PC-9 (cell line): ENCODE measurements around the gene PPP1R11. TPM values are rescaled to one million over a fixed set of nuclear protein-coding genes. Genes with fewer than 3 reads are reported as not detected.

ENCODE experiments used
- BruUV-seq: library from RNA; stranded (reverse); fragments of 400-500 nt; replicated peaks from 2 replicates; lab custom pipeline; 2021; lab: Mats Ljungman, UMichigan
- CTCF ChIA-PET: fragments of 300-600 bp; sonication (Branson Sonifier 250); formaldehyde crosslinking; loops from one replicate; lab custom pipeline; 2022; ENCODE audit warnings: antibody characterized with exemption; lab: Charles Lee
- POLR2A ChIA-PET: fragments of 300-600 bp; sonication (Branson Sonifier 250); formaldehyde crosslinking; loops from one replicate; lab custom pipeline; 2022; ENCODE audit warnings: antibody characterized with exemption; ENCODE audit not compliant: unreplicated experiment; lab: Charles Lee
- DNase-seq, 2 experiments: peaks; one replicate each; pipeline versions ENCODE4 v3.0.0 to v3.0.0-alpha.2; 2015 to 2022; ENCODE audit warnings: mixed read lengths in 1 of 2
- H2AFZ ChIP-seq: fragments of 200-600 bp; sonication (generic); 2 replicates; pipeline ENCODE4 v1.8.1; 2017; ENCODE audit warnings: antibody characterized with exemption
- H3F3A ChIP-seq: fragments of 200-600 bp; sonication (generic); 2 replicates; pipeline ENCODE4 v1.8.1; 2017; ENCODE audit warnings: antibody characterized with exemption, mild to moderate bottlenecking, low read depth; ENCODE audit not compliant: insufficient read depth
- H3K27ac ChIP-seq: fragments of 200-600 bp; sonication (generic); 2 replicates; pipeline ENCODE4 v1.6.1; 2016; ENCODE audit warnings: mixed run types
- H3K27me3 ChIP-seq: fragments of 200-600 bp; sonication (generic); 2 replicates; pipeline ENCODE4 v1.6.1; 2016; ENCODE audit warnings: low read depth, mixed run types; ENCODE audit not compliant: insufficient read depth
- H3K36me3 ChIP-seq: fragments of 200-600 bp; sonication (generic); 2 replicates; pipeline ENCODE4 v1.6.1; 2016; ENCODE audit warnings: low read depth, mixed run types
- H3K4me1 ChIP-seq: fragments of 200-600 bp; sonication (generic); replicated peaks from 2 replicates; pipeline ENCODE4 v1.6.1; 2016; ENCODE audit warnings: mixed run types; ENCODE audit not compliant: insufficient read depth
- H3K4me2 ChIP-seq: fragments of 200-600 bp; sonication (generic); 2 replicates; pipeline ENCODE4 v1.6.1; 2017; ENCODE audit warnings: mixed run types
- H3K4me3 ChIP-seq: fragments of 200-600 bp; sonication (generic); 2 replicates; pipeline ENCODE4 v1.6.1; 2016; ENCODE audit warnings: mixed run types
- H3K79me2 ChIP-seq: fragments of 200-600 bp; sonication (generic); 2 replicates; pipeline ENCODE4 v1.6.1; 2017; ENCODE audit warnings: low read depth, mixed run types
- H3K9me2 ChIP-seq: fragments of 200-600 bp; sonication (generic); 2 replicates; pipeline ENCODE4 v1.8.1; 2017; ENCODE audit warnings: mild to moderate bottlenecking; ENCODE audit not compliant: insufficient read depth
- H3K9me3 ChIP-seq: fragments of 200-600 bp; sonication (generic); 2 replicates; pipeline ENCODE4 v1.8.1; 2016; ENCODE audit warnings: low read depth; ENCODE audit not compliant: insufficient read depth
- H4K20me1 ChIP-seq: fragments of 200-600 bp; sonication (generic); 2 replicates; pipeline ENCODE4 v1.8.1; 2017; ENCODE audit not compliant: insufficient read depth
- CTCF ChIP-seq: fragments of 200-600 bp; sonication (generic); conservative IDR thresholded peaks from 2 replicates; pipeline ENCODE4 v1.6.1; 2017; ENCODE audit warnings: mixed run types, antibody characterized with exemption, mild to moderate bottlenecking, moderate library complexity
- EZH2 ChIP-seq: fragments of 200-600 bp; sonication (generic); IDR thresholded peaks from 2 replicates; pipeline ENCODE4 v1.8.0; 2017; ENCODE audit warnings: antibody characterized with exemption, low read depth
- intact Hi-C: fragments of 100-400 bp; cut with micrococcal nuclease; formaldehyde crosslinking; loops from one replicate; pipeline ENCODE4 v1.10.0; 2022; ENCODE audit not compliant: unreplicated experiment
- total RNA-seq: library from RNA; stranded (reverse); gene quantifications from 2 replicates; pipeline ENCODE4 v1.2.3, GENCODE V29; 2021

PPP1R11 gene
- total RNA-seq, 1 experiment from 2014 or later = 48.3 TPM

DNA sequence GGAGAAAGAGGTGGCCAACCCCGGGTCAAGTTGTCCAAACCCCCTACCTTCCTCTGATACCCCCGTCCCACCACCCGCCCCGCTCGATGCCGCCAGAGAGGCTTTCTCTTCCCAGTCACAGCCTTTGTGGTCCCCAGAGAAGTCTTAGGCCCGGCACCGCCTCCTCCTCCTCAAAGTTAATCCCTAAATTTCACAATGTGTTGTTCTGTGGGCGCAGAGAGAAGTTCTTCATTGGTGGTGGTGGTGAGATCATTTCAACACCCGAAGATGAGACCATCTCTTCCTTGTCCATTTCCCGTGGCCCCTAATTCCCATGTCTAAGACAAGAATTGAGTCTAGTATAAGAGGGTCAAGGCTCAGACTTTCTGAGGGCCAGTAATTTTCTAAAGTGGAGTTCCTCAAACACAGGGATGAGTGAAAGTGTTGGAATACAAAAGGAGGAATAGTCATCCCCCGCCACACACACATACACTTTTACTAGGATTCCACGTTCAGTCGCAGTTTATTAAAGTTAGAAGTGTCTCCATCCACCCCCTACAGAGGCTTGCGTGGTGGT is 35.5 kb downstream of the PPP1R11 start:
- intact Hi-C loops = loop anchor here (1.0 to 5.0 kb wide), 3 partner anchors 35 to 225 kb away; partner anchors contain the start of genes PPP1R11, TRIM26 and TRIM39
- peaks cover 52% of the 10 kb centered on the region; the same call in 1 of the 2 replicates for H3F3A ChIP-seq
- peak overlapping the region; percentile 78 for H2AFZ ChIP-seq
- peaks cover 2% of the 10 kb centered on the region for H3K79me2 ChIP-seq
- CTCF ChIA-PET = interaction anchor here (0.9 to 2.4 kb wide), 5 partner anchors 11 to 119 kb away, joined by 4 to 28 read pairs (median 5); no protein-coding TSS in a partner anchor
- H3K4me2 ChIP-seq = peak overlapping the region; percentile 87
- BruUV-seq = TSS peak; percentile 49
- TF ChIP-seq EZH2 = no peak
- TF ChIP-seq CTCF = no peak
- H3K9me3 ChIP-seq = no peaks in the 10 kb centered on the region
- peak overlapping the region; percentile 55; the same call in 1 of the 2 replicates for H3K4me3 ChIP-seq
- peak overlapping the region; percentile 29; the same call in 1 of the 2 replicates for H3K27ac ChIP-seq
- POLR2A ChIA-PET = interaction anchor here (0.6 to 1.0 kb wide), 5 partner anchors 10 to 403 kb away, joined by 3 to 6 read pairs (median 3); partner anchors contain the start of gene POLR1H
- H3K9me2 ChIP-seq = no peaks in the 10 kb centered on the region
- no peaks in the 10 kb centered on the region for H3K27me3 ChIP-seq
- H3K36me3 ChIP-seq = peaks cover 2% of the 10 kb centered on the region; the same call in 1 of the 2 replicates
- no peaks in the 10 kb centered on the region for H4K20me1 ChIP-seq
- peaks cover 56% of the 10 kb centered on the region for H3K4me1 ChIP-seq
- no peak for DNase-seq

DNA sequence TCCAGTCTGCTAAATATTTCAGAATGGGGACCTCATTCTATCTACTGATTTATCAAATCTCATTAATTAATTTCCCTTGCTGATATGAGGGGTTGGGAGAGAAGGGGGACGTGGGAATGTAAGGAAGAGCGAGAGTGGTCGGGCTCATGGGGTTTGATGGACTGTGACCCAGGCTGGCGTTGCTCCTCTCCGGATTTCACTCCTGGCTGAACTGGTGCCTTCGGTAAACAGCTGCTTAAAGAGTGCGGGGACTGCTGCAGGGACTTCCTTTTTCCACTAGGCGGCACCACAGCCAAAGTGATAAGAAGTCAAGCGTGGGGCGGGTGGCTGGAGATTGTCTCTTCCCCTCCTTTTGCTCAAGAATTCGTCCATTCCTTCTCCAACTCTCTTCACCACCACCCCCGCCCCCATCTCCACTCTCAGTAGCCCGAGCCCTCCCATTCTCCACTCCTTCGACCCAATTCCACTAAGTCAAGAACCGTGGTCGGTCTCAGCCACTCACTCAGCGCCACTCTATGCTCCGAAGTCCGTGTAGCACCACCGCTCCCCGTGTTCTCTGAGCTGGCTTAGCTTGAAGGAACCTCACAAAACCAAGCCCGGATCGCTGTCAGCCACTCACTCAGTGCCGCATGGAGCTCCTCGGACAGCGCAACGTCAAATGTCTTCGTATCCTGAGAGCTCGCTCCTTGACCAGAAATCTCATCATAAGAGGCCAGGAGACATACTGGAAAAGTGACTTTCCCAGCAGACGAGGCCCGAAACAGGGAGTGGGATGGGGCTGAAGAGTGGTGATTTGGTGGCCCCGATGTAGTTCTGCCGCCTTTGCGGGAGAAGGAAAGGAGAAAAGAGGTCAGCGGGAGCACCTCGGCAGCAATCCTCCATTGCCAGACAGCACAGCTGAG is 36.2 kb downstream of the PPP1R11 start:
- Histone ChIP-seq H3K9me3 (no peaks in the 10 kb centered on the region), H3K36me3 (peaks cover 7% of the 10 kb centered on the region; the same call in 1 of the 2 replicates), H2AFZ (no peak overlapping the region), H4K20me1 (no peaks in the 10 kb centered on the region), H3K4me3 (peak overlapping the region; percentile 55; the same call in 1 of the 2 replicates), H3K9me2 (no peaks in the 10 kb centered on the region), H3K79me2 (peaks cover 7% of the 10 kb centered on the region), H3F3A (peaks cover 52% of the 10 kb centered on the region; the same call in 1 of the 2 replicates), H3K4me1 (peaks cover 54% of the 10 kb centered on the region), H3K27ac (no peak overlapping the region), H3K4me2 (peak overlapping the region; percentile 87), H3K27me3 (no peaks in the 10 kb centered on the region)
- peak; percentile 72 to 85 for DNase-seq
- TF ChIP-seq EZH2 (no peak), CTCF (peak; percentile 94)
- CTCF ChIA-PET = interaction anchor here (0.6 to 2.4 kb wide), 9 partner anchors 11 to 456 kb away, joined by 3 to 28 read pairs (median 4); no protein-coding TSS in a partner anchor
- no TSS peak for BruUV-seq
- POLR2A ChIA-PET = interaction anchor here (0.6 to 0.7 kb wide), 3 partner anchors 11 to 404 kb away, joined by 3 to 8 read pairs (median 3); no protein-coding TSS in a partner anchor
- intact Hi-C loops = loop anchor here (1.0 to 5.0 kb wide), 6 partner anchors 28 to 224 kb away; partner anchors contain the start of genes POLR1H, PPP1R11, TRIM26 and TRIM39

DNA sequence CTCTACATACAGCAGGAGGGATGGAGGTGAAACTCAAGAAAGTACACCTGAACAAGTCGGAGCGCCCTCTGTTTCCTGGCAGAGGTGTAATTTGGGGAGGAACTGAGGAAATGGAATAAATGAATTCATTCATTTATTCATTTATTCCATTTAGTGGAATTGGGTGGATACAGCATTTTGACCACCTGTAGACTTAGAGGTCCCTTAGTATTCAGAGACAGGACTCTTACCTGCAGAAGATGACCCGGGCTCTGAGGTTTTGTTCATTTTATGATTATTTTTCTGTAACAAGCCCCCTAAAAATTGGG is 36.8 kb downstream of the PPP1R11 start:
- no peak overlapping the region for H3K4me3 ChIP-seq
- H3K27me3 ChIP-seq = no peaks in the 10 kb centered on the region
- no peaks in the 10 kb centered on the region for H4K20me1 ChIP-seq
- no peak for DNase-seq
- peaks cover 53% of the 10 kb centered on the region for H3K4me1 ChIP-seq
- TF ChIP-seq EZH2 (no peak), CTCF (no peak)
- intact Hi-C loops = loop anchor here (1.0 to 5.0 kb wide), 5 partner anchors 27 to 223 kb away; partner anchors contain the start of genes POLR1H, TRIM26 and TRIM39
- no TSS peak for BruUV-seq
- no peak overlapping the region for H3K27ac ChIP-seq
- no peak overlapping the region for H3K4me2 ChIP-seq
- H3K36me3 ChIP-seq = peaks cover 7% of the 10 kb centered on the region
- no peak overlapping the region for H2AFZ ChIP-seq
- peaks cover 52% of the 10 kb centered on the region; the same call in 1 of the 2 replicates for H3F3A ChIP-seq
- H3K9me3 ChIP-seq = no peaks in the 10 kb centered on the region
- POLR2A ChIA-PET = interaction anchor here (0.7 kb wide), 1 partner anchor 12 kb away, joined by 8 read pairs; no protein-coding TSS in a partner anchor
- no peaks in the 10 kb centered on the region for H3K9me2 ChIP-seq
- peaks cover 13% of the 10 kb centered on the region for H3K79me2 ChIP-seq
- CTCF ChIA-PET = interaction anchor here (0.6 to 2.4 kb wide), 8 partner anchors 12 to 456 kb away, joined by 3 to 28 read pairs (median 4); no protein-coding TSS in a partner anchor
